B cell (primary cell): ENCODE data around the gene SEM1.

Source experiments
- CTCF ChIP-seq: fragments of 200-600 bp; IDR thresholded peaks from one replicate; pipeline ENCODE4 v1.8.0; 2022; ENCODE audit warnings: antibody characterized with exemption, mild to moderate bottlenecking
- EZH2 ChIP-seq: IDR thresholded peaks from 2 replicates; pipeline ENCODE4 v1.6.1; 2012; ENCODE audit warnings: borderline replicate concordance, low read depth, mild to moderate bottlenecking, moderate library complexity, low read length; ENCODE audit not compliant: insufficient read depth, poor library complexity, severe bottlenecking

GRCh38 chr7:96699219-96699871, 10.3 kb downstream of the SEM1 start:
- TF ChIP-seq CTCF = no peak
- TF ChIP-seq EZH2 = no peak
